Measurements from ENCODE around the gene AKNA.

The AKNA gene

GRCh38 chr9:114385397-114386181 lies 2.2 kb downstream of the AKNA start:
- peaks cover 35% of the 10 kb centered on the region for H3K79me2 ChIP-seq (ENCODE audit: control insufficient read depth, insufficient read depth, low read length, unreplicated experiment)
- no peaks in the 10 kb centered on the region for H3K27me3 ChIP-seq (ENCODE audit: insufficient read depth, low read length)
- H3K4me3 ChIP-seq (ENCODE audit: low read depth, low read length), result peak overlapping the region; percentile 78
- H3K4me1 ChIP-seq (ENCODE audit: control insufficient read depth, insufficient read depth, low read length, unreplicated experiment), result peaks cover 55% of the 10 kb centered on the region
- no peak overlapping the region for H2AFZ ChIP-seq (ENCODE audit: low read length, unreplicated experiment)
- H3K27ac ChIP-seq (ENCODE audit: low read depth, low read length), result peak overlapping the region; percentile 82
- H3K36me3 ChIP-seq (ENCODE audit: insufficient read depth, low read length), result no peaks in the 10 kb centered on the region

GRCh38 chr9:114384836-114385396 lies 2.9 kb downstream of the AKNA start:
- no peak overlapping the region for H2AFZ ChIP-seq (ENCODE audit: low read length, unreplicated experiment)
- H3K4me3 ChIP-seq (ENCODE audit: low read depth, low read length), result peak overlapping the region; percentile 46
- peaks cover 35% of the 10 kb centered on the region for H3K79me2 ChIP-seq (ENCODE audit: control insufficient read depth, insufficient read depth, low read length, unreplicated experiment)
- no peaks in the 10 kb centered on the region for H3K27me3 ChIP-seq (ENCODE audit: insufficient read depth, low read length)
- H3K36me3 ChIP-seq (ENCODE audit: insufficient read depth, low read length), result 0 out of 2 replicates have a peak, but pooled peaks cover 3% of the 10 kb centered on the region
- H3K4me1 ChIP-seq (ENCODE audit: control insufficient read depth, insufficient read depth, low read length, unreplicated experiment), result peaks cover 55% of the 10 kb centered on the region
- peak overlapping the region; percentile 82 for H3K27ac ChIP-seq (ENCODE audit: low read depth, low read length)

- Histone ChIP-seq H3K36me3 (ENCODE audit: insufficient read depth, low read length) (peaks cover 9% of the 10 kb centered on the region; the same call in 1 of the 2 replicates), H3K27ac (ENCODE audit: low read depth, low read length) (peak overlapping the region; percentile 82), H3K4me3 (ENCODE audit: low read depth, low read length) (no peak overlapping the region), H3K79me2 (ENCODE audit: control insufficient read depth, insufficient read depth, low read length, unreplicated experiment) (peaks cover 35% of the 10 kb centered on the region), H3K4me1 (ENCODE audit: control insufficient read depth, insufficient read depth, low read length, unreplicated experiment) (peaks cover 55% of the 10 kb centered on the region), H2AFZ (ENCODE audit: low read length, unreplicated experiment) (no peak overlapping the region), H3K27me3 (ENCODE audit: insufficient read depth, low read length) (no peaks in the 10 kb centered on the region)
These were observed 3.4 kb downstream of the AKNA start for GRCh38 chr9:114384341-114384740.

- H3K4me3 ChIP-seq (ENCODE audit: low read depth, low read length), result peak overlapping the region; percentile 50; the same call in 1 of the 2 replicates
- peak overlapping the region; percentile 23 for H2AFZ ChIP-seq (ENCODE audit: low read length, unreplicated experiment)
- peaks cover 54% of the 10 kb centered on the region for H3K4me1 ChIP-seq (ENCODE audit: control insufficient read depth, insufficient read depth, low read length, unreplicated experiment)
- no peaks in the 10 kb centered on the region for H3K27me3 ChIP-seq (ENCODE audit: insufficient read depth, low read length)
- H3K79me2 ChIP-seq (ENCODE audit: control insufficient read depth, insufficient read depth, low read length, unreplicated experiment), result peaks cover 35% of the 10 kb centered on the region
- H3K27ac ChIP-seq (ENCODE audit: low read depth, low read length), result peak overlapping the region; percentile 82
- peaks cover 11% of the 10 kb centered on the region; the same call in 1 of the 2 replicates for H3K36me3 ChIP-seq (ENCODE audit: insufficient read depth, low read length)
These were observed 4.1 kb downstream of the AKNA start for GRCh38 chr9:114383521-114384231.

- Histone ChIP-seq H3K27ac (ENCODE audit: low read depth, low read length) (peak overlapping the region; percentile 82), H3K4me3 (ENCODE audit: low read depth, low read length) (peak overlapping the region; percentile 50; the same call in 1 of the 2 replicates), H3K36me3 (ENCODE audit: insufficient read depth, low read length) (peaks cover 11% of the 10 kb centered on the region; the same call in 1 of the 2 replicates)
These were observed 4.9 kb downstream of the AKNA start for GRCh38 chr9:114382699-114383520.

GRCh38 chr9:114378883-114379282 lies 8.9 kb downstream of the AKNA start:
- Histone ChIP-seq H3K27ac (ENCODE audit: low read depth, low read length) (no peak overlapping the region), H3K79me2 (ENCODE audit: control insufficient read depth, insufficient read depth, low read length, unreplicated experiment) (peaks cover 12% of the 10 kb centered on the region), H3K36me3 (ENCODE audit: insufficient read depth, low read length) (peaks cover 11% of the 10 kb centered on the region; the same call in 1 of the 2 replicates), H3K4me3 (ENCODE audit: low read depth, low read length) (no peak overlapping the region), H3K4me1 (ENCODE audit: control insufficient read depth, insufficient read depth, low read length, unreplicated experiment) (peaks cover 17% of the 10 kb centered on the region), H3K27me3 (ENCODE audit: insufficient read depth, low read length) (no peaks in the 10 kb centered on the region), H2AFZ (ENCODE audit: low read length, unreplicated experiment) (no peak overlapping the region)

More at GRCh38 chr9:114382699-114383520, 4.9 kb downstream of the AKNA start:
- H3K79me2 ChIP-seq (ENCODE audit: control insufficient read depth, insufficient read depth, low read length, unreplicated experiment), result peaks cover 35% of the 10 kb centered on the region
- H3K4me1 ChIP-seq (ENCODE audit: control insufficient read depth, insufficient read depth, low read length, unreplicated experiment), result peaks cover 47% of the 10 kb centered on the region
- no peaks in the 10 kb centered on the region for H3K27me3 ChIP-seq (ENCODE audit: insufficient read depth, low read length)
- H2AFZ ChIP-seq (ENCODE audit: low read length, unreplicated experiment), result peak overlapping the region; percentile 23

GRCh38 chr9:114378016-114378415 lies 9.8 kb downstream of the AKNA start:
- no peak overlapping the region for H3K4me3 ChIP-seq (ENCODE audit: low read depth, low read length)
- peaks cover 12% of the 10 kb centered on the region for H3K4me1 ChIP-seq (ENCODE audit: control insufficient read depth, insufficient read depth, low read length, unreplicated experiment)
- H3K27me3 ChIP-seq (ENCODE audit: insufficient read depth, low read length), result no peaks in the 10 kb centered on the region
- no peak overlapping the region for H3K27ac ChIP-seq (ENCODE audit: low read depth, low read length)
- H2AFZ ChIP-seq (ENCODE audit: low read length, unreplicated experiment), result no peak overlapping the region
- H3K36me3 ChIP-seq (ENCODE audit: insufficient read depth, low read length), result peaks cover 11% of the 10 kb centered on the region; the same call in 1 of the 2 replicates
- peaks cover 8% of the 10 kb centered on the region for H3K79me2 ChIP-seq (ENCODE audit: control insufficient read depth, insufficient read depth, low read length, unreplicated experiment)

- no peak overlapping the region for H2AFZ ChIP-seq (ENCODE audit: low read length, unreplicated experiment)
- H3K79me2 ChIP-seq (ENCODE audit: control insufficient read depth, insufficient read depth, low read length, unreplicated experiment), result peaks cover under 1% of the 10 kb centered on the region
- H3K4me3 ChIP-seq (ENCODE audit: low read depth, low read length), result no peak overlapping the region
- no peaks in the 10 kb centered on the region for H3K27me3 ChIP-seq (ENCODE audit: insufficient read depth, low read length)
- peaks cover 11% of the 10 kb centered on the region; the same call in 1 of the 2 replicates for H3K36me3 ChIP-seq (ENCODE audit: insufficient read depth, low read length)
- peaks cover 16% of the 10 kb centered on the region for H3K4me1 ChIP-seq (ENCODE audit: control insufficient read depth, insufficient read depth, low read length, unreplicated experiment)
- H3K27ac ChIP-seq (ENCODE audit: low read depth, low read length), result no peak overlapping the region
These were observed 11.0 kb downstream of the AKNA start for GRCh38 chr9:114376586-114377445.

- Histone ChIP-seq H3K79me2 (ENCODE audit: control insufficient read depth, insufficient read depth, low read length, unreplicated experiment) (no peaks in the 10 kb centered on the region), H3K4me1 (ENCODE audit: control insufficient read depth, insufficient read depth, low read length, unreplicated experiment) (peaks cover 24% of the 10 kb centered on the region), H3K36me3 (ENCODE audit: insufficient read depth, low read length) (peaks cover 11% of the 10 kb centered on the region; the same call in 1 of the 2 replicates)
These were observed 12.2 kb downstream of the AKNA start for GRCh38 chr9:114375386-114376175.

More at GRCh38 chr9:114375386-114376175, 12.2 kb downstream of the AKNA start:
- H2AFZ ChIP-seq (ENCODE audit: low read length, unreplicated experiment), result no peak overlapping the region
- no peak overlapping the region for H3K27ac ChIP-seq (ENCODE audit: low read depth, low read length)
- H3K27me3 ChIP-seq (ENCODE audit: insufficient read depth, low read length), result no peaks in the 10 kb centered on the region
- no peak overlapping the region for H3K4me3 ChIP-seq (ENCODE audit: low read depth, low read length)

All from ACC112 (cell line).